Spleen (tissue), 11 donors: Measurements from ENCODE around the gene IGLL5. TPM values are rescaled to one million over a fixed set of nuclear protein-coding genes. Genes with fewer than 3 reads are reported as not detected.

Source experiments
- DNase-seq: peaks from one replicate; pipeline ENCODE4 v3.0.0-alpha.2; 2020
- H3K27ac ChIP-seq, 8 donors: fragments of 200-600 bp; sonication (generic) in 7 of 8; 1 replicate in 4 of 8; 2 replicates in 4 of 8; pipeline versions ENCODE4 v1.5.0 to v1.8.0; 2016 to 2021; ENCODE audit warnings: inconsistent platforms in 4 of 8, mild to moderate bottlenecking in 4 of 8, moderate library complexity in 1 of 8
- H3K27me3 ChIP-seq, 7 donors: fragments of 200-600 bp; sonication (generic) in 6 of 7; replicated peaks in 1 of 7; 1 replicate in 4 of 7; 2 replicates in 3 of 7; pipeline versions ENCODE4 v1.5.0 to v1.8.0; 2016 to 2021; ENCODE audit warnings: inconsistent platforms in 3 of 7, mild to moderate bottlenecking in 1 of 7
- H3K36me3 ChIP-seq, 6 donors: fragments of 200-600 bp; sonication (generic) in 5 of 6; 1 replicate in 4 of 6; 2 replicates in 2 of 6; pipeline versions ENCODE4 v1.5.0 to v1.8.0; 2016 to 2021; ENCODE audit warnings: inconsistent platforms in 2 of 6
- H3K4me1 ChIP-seq, 6 donors: fragments of 200-600 bp; sonication (generic) in 5 of 6; 1 replicate in 3 of 6; 2 replicates in 3 of 6; pipeline versions ENCODE4 v1.5.0 to v1.8.0; 2016 to 2021; ENCODE audit warnings: inconsistent platforms in 3 of 6
- H3K4me3 ChIP-seq, 8 donors: fragments of 200-600 bp; sonication (generic) in 7 of 8; 1 replicate in 4 of 8; 2 replicates in 4 of 8; pipeline versions ENCODE4 v1.5.0 to v1.8.0; 2016 to 2021; ENCODE audit warnings: inconsistent platforms in 4 of 8, mild to moderate bottlenecking in 4 of 8, moderate library complexity in 2 of 8
- H3K9me3 ChIP-seq, 8 donors: fragments of 200-600 bp; sonication (generic) in 7 of 8; 1 replicate in 4 of 8; 2 replicates in 4 of 8; pipeline versions ENCODE4 v1.5.0 to v1.8.0; 2016 to 2021; ENCODE audit warnings: inconsistent platforms in 4 of 8
- CTCF ChIP-seq, 11 experiments: fragments of 200-600 bp in 7 of 11; fragments of 450-650 bp in 4 of 11; sonication (generic) in 4 of 11; IDR thresholded peaks in 8 of 11; conservative IDR thresholded peaks in 3 of 11; 1 replicate in 7 of 11; 2 replicates in 4 of 11; pipeline versions ENCODE4 v1.4.0 to v1.8.0; 2016 to 2021; ENCODE audit warnings: antibody characterized with exemption in 11 of 11, inconsistent platforms in 4 of 11, mild to moderate bottlenecking in 1 of 11
- POLR2A ChIP-seq, 3 donors: fragments of 450-650 bp; IDR thresholded peaks; one replicate each; pipeline ENCODE4 v1.5.1; 2017; ENCODE audit warnings: antibody characterized with exemption in 3 of 3, mild to moderate bottlenecking in 1 of 3
- POLR2AphosphoS5 ChIP-seq, 3 donors: sonication (generic); formaldehyde crosslinking; IDR thresholded peaks; one replicate each; pipeline ENCODE4 v1.5.1; 2017; ENCODE audit warnings: antibody characterized with exemption in 3 of 3
- WGBS, 5 donors: extraction: QIAGEN DNeasy Blood & Tissue Kit in 3 of 5; methylation state at CpG; one replicate each; pipeline versions ENCODE4 v1.1.5 to v1.1.7; 2013 to 2018; 5-methylcytosine and 5-hydroxymethylcytosine counted together
- intact Hi-C: fragments of 100-400 bp; cut with DNase I; formaldehyde crosslinking; loops from one replicate; pipeline ENCODE4 v1.15.0; 2023; ENCODE audit warnings: low total_unique reads
- polyA plus RNA-seq, 3 donors: library from polyadenylated mRNA; stranded (reverse); fragments of 200-250 nt; gene quantifications; one replicate each; pipeline ENCODE4 v1.2.1, GENCODE V29; 2013
- total RNA-seq, 7 donors: library from RNA; depleted of rRNA in 3 of 7; stranded (reverse); fragments of >200 nt in 3 of 7; fragmentation: NEBNext Ultra II Directional in 4 of 7; extraction: Animal tissue kit (Norgen Biotek cat#: 25700) in 4 of 7; gene quantifications; one replicate each; pipeline versions ENCODE4 v1.1.0 to v1.2.1, GENCODE V29; 2016 to 2021
- donor health status: healthy with polysubstance abuse.
- donor health status: DM: no; HTN: no; CAD: no; lungs with moderate emphysema.
- donor health status: DM: no; HTN: no; CAD: no.
- donor health status: Bipolar disorder and iron deficiency.
- donor health status: healthy.
- donor health status: DM: no; HTN: no; CAD: no.
- donor health status: DM: yes; HTN: yes; CAD: no.

The IGLL5 gene
- total and polyA plus RNA-seq, 10 donors = 55.9 to 720 (median 127) TPM

- DNase-seq = peak; percentile 65
- H3K4me3 ChIP-seq = no peak overlapping the region
- H3K27ac ChIP-seq = peak overlapping the region in 6 of 8 donors; percentile 11 to 85 (median 64)
- no peaks in the 10 kb centered on the region for H3K9me3 ChIP-seq
- WGBS, 5 donors = 61 to 82% (median 64%) methylated on average over 3 to 6 of the region's 6 CpGs
- intact Hi-C loops = no loop called here
- peaks cover 0 to 6% (median 0%) of the 10 kb centered on the region in 7 donors for H3K27me3 ChIP-seq
- H3K36me3 ChIP-seq = no peaks in the 10 kb centered on the region
- no peak for TF ChIP-seq CTCF (IDR thresholded peaks at IDR 0.05 in 8 of 11, conservative IDR thresholded peaks at IDR 0.05 in 3 of 11)
- no peak for TF ChIP-seq POLR2AphosphoS5 (IDR thresholded peaks at IDR 0.05)
- TF ChIP-seq POLR2A (IDR thresholded peaks at IDR 0.05) = no peak
- H3K4me1 ChIP-seq = peaks cover 0 to 100% (median 76%) of the 10 kb centered on the region in 6 donors
Measured at GRCh38 chr22:22932512-22932941, 44.9 kb downstream of the IGLL5 start.

- DNase-seq = peak; percentile 71
- WGBS, 5 donors = 74 to 90% (median 81%) methylated on average over 4 to 8 of the region's 8 CpGs
- H3K4me3 ChIP-seq = no peak overlapping the region
- H3K27me3 ChIP-seq = peaks cover 0 to under 1% (median 0%) of the 10 kb centered on the region in 7 donors
- no peaks in the 10 kb centered on the region for H3K9me3 ChIP-seq
- H3K4me1 ChIP-seq = peaks cover 0 to 95% (median 69%) of the 10 kb centered on the region in 6 donors
- TF ChIP-seq POLR2A (IDR thresholded peaks at IDR 0.05) = no peak
- no peaks in the 10 kb centered on the region for H3K36me3 ChIP-seq
- intact Hi-C loops = no loop called here
- peak overlapping the region in 6 of 8 donors; percentile 9 to 85 (median 64) for H3K27ac ChIP-seq
Measured at GRCh38 chr22:22933100-22933806, 45.6 kb downstream of the IGLL5 start.

- Histone ChIP-seq H3K4me1 (peaks cover 0 to 95% (median 62%) of the 10 kb centered on the region in 6 donors), H3K9me3 (no peaks in the 10 kb centered on the region), H3K4me3 (no peak overlapping the region), H3K36me3 (no peaks in the 10 kb centered on the region), H3K27ac (peak overlapping the region in 5 of 8 donors; percentile 39 to 85 (median 69)), H3K27me3 (no peaks in the 10 kb centered on the region)
- WGBS, 5 donors = 82 to 89% (median 85%) methylated on average over 10 of the region's 10 CpGs
- intact Hi-C loops = no loop called here
- TF ChIP-seq POLR2A (IDR thresholded peaks at IDR 0.05) = no peak
- peak; percentile 75 for DNase-seq
Measured at GRCh38 chr22:22933807-22934542, 46.4 kb downstream of the IGLL5 start.

GRCh38 chr22:22934543-22935055, 47.0 kb downstream of the IGLL5 start:
- intact Hi-C loops = no loop called here
- Histone ChIP-seq H3K4me3 (no peak overlapping the region), H3K27ac (peak overlapping the region in 6 of 8 donors; percentile 51 to 85 (median 65)), H3K27me3 (no peaks in the 10 kb centered on the region), H3K36me3 (no peaks in the 10 kb centered on the region), H3K4me1 (peaks cover 0 to 95% (median 60%) of the 10 kb centered on the region in 6 donors), H3K9me3 (no peaks in the 10 kb centered on the region)
- 74 to 87% (median 84%) methylated on average over 11 of the region's 11 CpGs for WGBS, 5 donors
- peak; percentile 74 for DNase-seq
- TF ChIP-seq POLR2AphosphoS5 (IDR thresholded peaks at IDR 0.05) = no peak
- no peak for TF ChIP-seq CTCF (IDR thresholded peaks at IDR 0.05 in 8 of 11, conservative IDR thresholded peaks at IDR 0.05 in 3 of 11)
- TF ChIP-seq POLR2A (IDR thresholded peaks at IDR 0.05) = no peak
